A673 (cell line): ENCODE data around the gene ARFGAP1. TPM values are rescaled to one million over a fixed set of nuclear protein-coding genes. Genes with fewer than 3 reads are reported as not detected.

Experiments used
- BruUV-seq: library from RNA; stranded (reverse); fragments of 400-500 nt; replicated peaks from 2 replicates; lab custom pipeline; 2021; lab: Mats Ljungman, UMichigan
- CTCF ChIA-PET: fragments of 300-600 bp; sonication (Branson Sonifier 250); formaldehyde crosslinking; loops from one replicate; lab custom pipeline; 2022; ENCODE audit warnings: antibody characterized with exemption; lab: Charles Lee
- POLR2A ChIA-PET: fragments of 300-600 bp; sonication (Branson Sonifier 250); formaldehyde crosslinking; loops from one replicate; lab custom pipeline; 2022; ENCODE audit warnings: antibody characterized with exemption; ENCODE audit not compliant: low non-redundant PET; lab: Charles Lee
- DNase-seq: peaks from one replicate; pipeline ENCODE4 v3.0.0-alpha.2; 2015; ENCODE audit warnings: low spot score
- H3K27ac ChIP-seq: fragments of 200-600 bp; sonication (generic); 2 replicates; pipeline ENCODE4 v1.5.1; 2016; ENCODE audit warnings: mixed run types, low read depth, mild to moderate bottlenecking, mixed read lengths, antibody characterized with exemption, low read length; ENCODE audit not compliant: poor library complexity, severe bottlenecking
- H3K27me3 ChIP-seq: fragments of 200-600 bp; sonication (generic); replicated peaks from 2 replicates; pipeline ENCODE4 v1.6.1; 2017; ENCODE audit warnings: mixed run types, low read depth, mild to moderate bottlenecking, mixed read lengths, antibody characterized with exemption, low read length; ENCODE audit not compliant: insufficient read depth, poor library complexity
- H3K36me3 ChIP-seq: fragments of 200-600 bp; sonication (generic); 2 replicates; pipeline ENCODE4 v1.6.1; 2016; ENCODE audit warnings: mixed run types, mild to moderate bottlenecking, mixed read lengths, antibody characterized with exemption, low read length; ENCODE audit not compliant: insufficient read depth, poor library complexity, severe bottlenecking
- H3K4me1 ChIP-seq: fragments of 200-600 bp; sonication (generic); 2 replicates; pipeline ENCODE4 v1.6.1; 2017; ENCODE audit warnings: mixed run types, mild to moderate bottlenecking, mixed read lengths, antibody characterized with exemption, low read length; ENCODE audit not compliant: insufficient read depth, poor library complexity, severe bottlenecking
- H3K4me3 ChIP-seq: fragments of 200-600 bp; sonication (generic); 2 replicates; pipeline ENCODE4 v1.5.1; 2016; ENCODE audit warnings: low read depth, mixed run types, mild to moderate bottlenecking, mixed read lengths, low read length; ENCODE audit not compliant: poor library complexity, severe bottlenecking
- H3K9me3 ChIP-seq: fragments of 200-600 bp; sonication (generic); 2 replicates; pipeline ENCODE4 v1.6.1; 2016; ENCODE audit warnings: mixed run types, low read depth, mild to moderate bottlenecking, mixed read lengths, antibody characterized with exemption, low read length; ENCODE audit not compliant: poor library complexity, severe bottlenecking
- CTCF ChIP-seq: fragments of 300-800, 200-600 bp; sonication (generic); conservative IDR thresholded peaks from 2 replicates; pipeline ENCODE4 v1.5.1; 2017; ENCODE audit warnings: low read depth, mild to moderate bottlenecking, antibody characterized with exemption, low read length, moderate library complexity, mixed read lengths
- EZH2 ChIP-seq: fragments of 200-600 bp; sonication (generic); IDR thresholded peaks from 2 replicates; pipeline ENCODE4 v1.6.1; 2017; ENCODE audit warnings: borderline replicate concordance, low read depth, mild to moderate bottlenecking, mixed read lengths, antibody characterized with exemption, low read length; ENCODE audit not compliant: poor library complexity, severe bottlenecking
- intact Hi-C: fragments of 100-400 bp; cut with micrococcal nuclease; formaldehyde crosslinking; loops from one replicate; pipeline ENCODE4 v1.10.0; 2022; ENCODE audit not compliant: unreplicated experiment
- total RNA-seq: library from RNA; stranded (reverse); gene quantifications from 2 replicates; pipeline ENCODE4 v1.2.3, GENCODE V29; 2021

Gene ARFGAP1
- total RNA-seq, 1 experiment from 2014 or later, result 90.4 TPM

- POLR2A ChIA-PET, result no interaction called here
- peaks cover 37% of the 10 kb centered on the region for H3K36me3 ChIP-seq
- H3K27ac ChIP-seq, result no peak overlapping the region
- no peaks in the 10 kb centered on the region for H3K27me3 ChIP-seq
- CTCF ChIA-PET, result no interaction called here
- no peaks in the 10 kb centered on the region for H3K9me3 ChIP-seq
- H3K4me1 ChIP-seq, result no peaks in the 10 kb centered on the region
- no peak for DNase-seq
- no TSS peak for BruUV-seq
- intact Hi-C loops, result no loop called here
- no peak overlapping the region for H3K4me3 ChIP-seq
- TF ChIP-seq CTCF, result no peak
- no peak for TF ChIP-seq EZH2
Measured at GRCh38 chr20:63281742-63282665, 9.4 kb downstream of the ARFGAP1 start.

- ChIA-PET POLR2A (no interaction called here), CTCF (no interaction called here)
- no TSS peak for BruUV-seq
- no peak for TF ChIP-seq CTCF
- TF ChIP-seq EZH2, result no peak
- Histone ChIP-seq H3K27ac (no peak overlapping the region), H3K4me1 (no peaks in the 10 kb centered on the region), H3K9me3 (no peaks in the 10 kb centered on the region), H3K27me3 (no peaks in the 10 kb centered on the region), H3K36me3 (peaks cover 27% of the 10 kb centered on the region), H3K4me3 (no peak overlapping the region)
- no peak for DNase-seq
- intact Hi-C loops, result no loop called here
Measured at GRCh38 chr20:63282946-63283345, 10.3 kb downstream of the ARFGAP1 start.

- TF ChIP-seq CTCF (no peak), EZH2 (no peak)
- no peak overlapping the region for H3K4me3 ChIP-seq
- H3K27me3 ChIP-seq, result no peaks in the 10 kb centered on the region
- intact Hi-C loops, result no loop called here
- no TSS peak for BruUV-seq
- DNase-seq, result no peak
- ChIA-PET CTCF (no interaction called here), POLR2A (no interaction called here)
- no peak overlapping the region for H3K27ac ChIP-seq
- no peaks in the 10 kb centered on the region for H3K4me1 ChIP-seq
- peaks cover 22% of the 10 kb centered on the region for H3K36me3 ChIP-seq
- H3K9me3 ChIP-seq, result no peaks in the 10 kb centered on the region
Measured at GRCh38 chr20:63283397-63284082, 10.9 kb downstream of the ARFGAP1 start.
